CD4-positive, alpha-beta T cell treated with Interferon gamma for 1 hour (primary cell): ENCODE measurements around the gene FGFR4.
"Not testable (repeated sequence)": the region's sequence is repeated elsewhere in the genome, so short reads cannot be mapped to it uniquely, and the experiment has no call there.

Experiments used
- DNase-seq: peaks from one replicate; pipeline ENCODE4 v3.0.0-alpha.2; 2020

FGFR4 gene

GRCh38 chr5:177086654-177087397 lies at the start of gene FGFR4:
TSS of gene FGFR4 (plus strand) at chr5:177086915. CDS start at chr5:177089603, 2,688 bp downstream.
- peak; percentile 67 for DNase-seq

GRCh38 chr5:177036921-177037320 lies 49.8 kb upstream of the FGFR4 start:
- no peak for DNase-seq

DNA sequence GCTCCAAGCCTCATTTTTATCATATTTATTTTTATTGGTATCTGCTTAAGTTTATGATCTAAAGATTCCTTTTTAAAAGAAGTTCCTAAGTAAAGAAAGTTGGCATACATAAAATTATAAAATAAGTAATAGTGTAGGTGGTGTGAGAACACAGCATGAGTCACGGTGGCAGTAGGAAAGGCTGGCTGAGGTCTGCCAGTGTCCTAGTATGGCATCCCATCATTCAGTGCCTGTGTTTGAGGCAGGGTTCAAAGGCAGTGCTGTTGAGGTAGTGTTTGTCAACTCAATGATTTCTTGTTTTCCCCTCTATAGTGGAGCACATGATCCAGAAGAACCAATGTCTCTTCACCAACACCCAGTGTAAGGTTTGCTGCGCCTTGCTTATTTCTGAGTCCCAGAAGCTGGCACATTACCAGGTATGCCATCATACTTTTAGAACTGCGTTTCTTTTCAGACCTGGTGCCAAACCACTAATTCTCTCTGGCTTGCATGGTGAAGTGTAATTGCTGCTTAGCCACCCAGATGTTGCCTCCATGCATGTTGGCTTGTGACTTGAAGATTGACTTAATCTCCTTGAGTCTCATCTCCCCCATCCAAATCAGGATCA lies 45.8 kb upstream of the FGFR4 start:
- no peak for DNase-seq

GRCh38 chr5:177041936-177042335 lies 44.8 kb upstream of the FGFR4 start:
- DNase-seq, result no peak

DNA sequence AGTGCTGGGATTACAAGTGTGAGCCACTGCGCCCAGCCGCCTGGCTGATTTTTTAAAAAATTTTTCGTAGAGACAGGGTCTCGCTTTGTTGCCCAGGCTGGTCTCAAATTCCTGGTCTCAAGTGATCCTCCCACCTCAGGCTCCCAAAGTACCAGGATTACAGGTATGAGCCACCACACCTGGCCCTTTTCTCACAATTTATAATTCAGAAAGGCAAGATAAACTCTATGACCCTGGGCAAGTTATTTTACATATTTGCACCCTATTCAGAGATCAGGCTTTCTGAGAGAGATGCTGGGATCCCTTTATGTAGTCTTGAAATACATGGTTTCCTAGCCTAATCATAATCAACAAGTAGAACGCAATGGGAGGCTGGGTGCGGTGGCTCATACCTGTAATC lies 43.6 kb upstream of the FGFR4 start:
- DNase-seq, result no peak

DNA sequence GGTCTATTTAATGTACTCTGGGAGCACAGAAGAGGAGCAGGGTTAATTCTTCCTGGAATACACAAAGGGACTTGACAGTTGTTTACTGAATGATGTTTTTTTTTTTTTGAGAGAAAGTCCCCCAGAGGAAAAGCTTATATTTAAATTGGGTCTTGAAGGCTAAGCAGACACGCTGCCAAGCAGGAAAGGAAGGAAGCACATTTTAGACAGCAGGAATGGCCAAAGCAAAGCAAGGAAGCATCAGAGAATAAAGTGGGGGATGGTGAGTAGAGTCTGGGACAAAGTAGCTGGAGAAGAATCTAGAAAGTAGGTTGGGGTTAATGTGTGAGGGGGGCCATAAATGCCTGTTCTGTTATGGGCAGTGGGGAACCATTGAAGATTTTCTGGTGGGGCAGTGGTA lies 42.8 kb upstream of the FGFR4 start:
- no peak for DNase-seq

DNA sequence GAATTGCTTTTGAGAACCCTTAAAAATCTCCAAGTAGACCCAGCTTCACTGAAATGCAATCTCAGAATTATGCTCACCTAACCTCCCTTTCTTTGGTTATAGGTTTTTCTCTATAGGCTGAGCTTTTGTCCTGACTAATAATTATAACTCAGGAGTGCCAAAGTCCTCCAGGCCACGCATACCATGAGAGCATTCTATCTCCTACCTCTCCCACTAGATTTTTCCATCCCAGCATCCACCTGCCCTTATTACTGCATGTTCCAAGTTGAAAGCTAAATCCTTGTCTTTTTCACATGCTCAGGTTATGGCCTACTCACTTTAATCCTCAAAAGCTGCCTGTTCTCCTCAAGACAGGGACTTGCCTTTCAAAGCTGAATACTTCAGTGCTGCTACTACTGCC lies 42.1 kb upstream of the FGFR4 start:
- no peak for DNase-seq

DNA sequence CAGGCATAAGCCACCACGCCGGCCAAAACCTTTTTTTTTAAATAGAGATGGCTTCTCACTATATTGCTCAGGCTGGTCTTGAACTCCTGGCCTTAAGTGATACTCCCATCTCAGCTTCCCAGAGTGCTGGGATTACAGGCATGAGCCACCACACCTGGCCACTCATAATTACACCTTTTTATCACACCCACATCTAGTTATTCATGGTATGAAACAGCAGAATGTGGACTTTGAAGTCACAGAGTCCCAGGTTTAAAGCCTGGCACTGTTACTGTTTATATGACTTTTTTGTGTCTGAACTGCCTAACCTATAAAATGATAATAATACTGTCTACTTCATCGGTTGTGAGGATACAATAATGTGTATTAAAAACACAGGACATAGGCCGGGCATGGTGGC lies 41.1 kb upstream of the FGFR4 start:
- DNase-seq, result no peak

- DNase-seq, result not testable (repeated sequence)
Measured at GRCh38 chr5:177048531-177048930, 38.2 kb upstream of the FGFR4 start.

- DNase-seq, result no peak
Measured at GRCh38 chr5:177049285-177049684, 37.4 kb upstream of the FGFR4 start.

DNA sequence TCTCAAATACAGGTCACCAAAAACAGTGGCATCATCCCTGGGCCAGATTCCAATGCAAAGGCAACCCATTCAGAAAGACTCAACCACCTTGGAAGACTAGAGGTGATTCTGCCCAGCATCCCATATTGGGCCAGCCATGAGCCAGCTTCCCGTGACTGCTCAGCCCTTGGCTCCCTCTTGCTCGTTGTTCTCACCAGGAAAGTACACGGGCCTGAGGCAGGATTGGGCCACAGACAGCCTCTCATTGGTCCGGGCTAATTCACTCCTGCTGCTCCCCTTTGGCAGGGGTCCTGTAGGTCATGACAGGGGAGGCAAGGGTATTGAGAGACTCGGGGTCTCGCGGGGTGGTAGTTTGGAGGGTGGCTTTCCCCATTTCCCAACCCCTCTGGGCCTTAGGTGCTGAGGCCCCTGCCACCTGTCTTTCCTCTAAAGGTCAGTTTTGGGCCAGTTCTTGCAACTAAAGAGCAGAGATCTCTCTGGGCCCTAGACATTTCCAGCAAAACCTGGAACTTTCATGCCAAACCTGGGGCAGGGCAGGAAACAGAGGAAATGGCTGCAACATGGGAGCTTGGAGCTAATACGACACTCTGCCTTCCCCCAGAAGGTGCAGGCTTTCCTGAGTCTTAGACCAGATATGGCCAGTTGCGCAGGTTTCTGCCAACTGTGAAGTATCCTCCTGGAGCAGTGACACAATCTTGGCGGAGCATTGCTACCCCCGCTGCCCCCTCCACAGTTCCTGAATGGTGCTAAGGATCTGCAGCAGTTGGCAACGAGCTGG lies 22.0 kb upstream of the FGFR4 start:
- no peak for DNase-seq

DNA sequence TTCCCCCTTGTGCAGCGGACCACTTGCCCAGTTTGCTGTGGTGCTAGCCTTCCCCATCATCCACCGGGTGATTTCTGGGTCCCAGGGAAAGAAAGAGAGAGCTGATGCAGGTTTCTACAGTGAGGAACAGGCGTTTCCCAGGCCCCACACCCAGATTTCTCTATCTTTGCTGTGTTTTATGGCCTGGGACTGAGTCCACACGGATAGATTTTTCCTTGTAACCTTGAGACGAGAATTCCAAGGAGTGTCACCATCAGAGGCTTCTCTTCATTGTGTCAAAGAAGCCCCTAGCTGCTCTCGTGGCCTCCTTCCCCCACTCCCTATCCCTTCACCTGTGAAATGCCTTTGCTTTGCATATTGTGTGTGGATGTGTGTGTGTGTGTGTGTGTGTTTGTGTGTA lies 21.2 kb upstream of the FGFR4 start:
- no peak for DNase-seq

DNA sequence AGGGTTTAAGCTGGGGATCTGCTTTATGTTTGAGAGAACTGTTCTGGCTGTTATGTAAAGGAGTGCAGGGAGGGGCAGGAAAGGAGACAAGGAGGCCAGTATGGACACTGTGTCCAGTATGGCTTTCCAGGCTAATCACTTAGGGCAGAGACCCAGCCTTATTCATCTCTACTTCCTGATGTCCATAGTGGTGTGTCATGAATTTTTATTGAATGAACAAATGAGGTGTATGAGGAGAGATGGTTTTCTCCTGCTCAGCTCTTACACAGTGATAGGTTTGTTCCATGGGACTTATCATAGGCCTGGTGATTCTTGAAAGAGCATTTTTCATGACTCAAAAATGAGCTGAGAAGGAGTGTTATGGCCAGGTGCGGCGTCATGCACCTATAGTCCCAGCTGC lies 20.5 kb upstream of the FGFR4 start:
- DNase-seq, result no peak

GRCh38 chr5:177067503-177067902 lies 19.2 kb upstream of the FGFR4 start:
- DNase-seq, result no peak

DNA sequence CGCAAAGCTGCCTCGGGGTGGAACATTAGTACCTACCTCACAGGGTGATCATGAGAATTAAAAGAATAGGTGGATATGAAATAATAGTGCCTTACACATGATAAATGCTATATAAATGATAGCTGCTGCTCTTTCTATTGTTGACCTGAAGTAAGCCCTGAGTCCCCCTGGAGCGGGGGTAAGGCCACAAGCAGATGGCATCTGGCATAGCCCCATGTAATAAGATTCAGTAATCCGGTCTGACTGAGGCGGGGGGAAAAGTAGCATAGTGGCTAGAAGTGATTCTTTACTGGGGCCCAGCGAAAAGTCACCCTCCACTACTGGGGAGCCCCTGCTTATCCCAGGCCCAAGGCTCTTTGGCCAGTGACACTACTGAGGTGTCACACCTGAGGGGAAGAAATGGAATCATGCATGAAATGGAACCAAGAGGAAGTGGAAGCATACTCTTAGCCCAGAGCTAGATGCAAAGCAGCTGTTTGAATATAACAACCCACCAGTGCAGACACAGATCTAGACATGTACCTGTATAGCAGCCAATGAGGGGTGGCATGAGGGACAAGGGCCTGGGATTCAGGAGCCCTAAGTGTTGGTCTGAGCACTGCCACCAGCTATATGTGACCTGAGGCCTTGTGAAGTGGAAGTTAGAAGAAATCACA lies 16.1 kb upstream of the FGFR4 start:
- no peak for DNase-seq

GRCh38 chr5:177071666-177072385 lies 14.9 kb upstream of the FGFR4 start:
- peak; percentile 36 for DNase-seq

GRCh38 chr5:177077335-177077734 lies 9.4 kb upstream of the FGFR4 start:
- DNase-seq, result no peak

DNA sequence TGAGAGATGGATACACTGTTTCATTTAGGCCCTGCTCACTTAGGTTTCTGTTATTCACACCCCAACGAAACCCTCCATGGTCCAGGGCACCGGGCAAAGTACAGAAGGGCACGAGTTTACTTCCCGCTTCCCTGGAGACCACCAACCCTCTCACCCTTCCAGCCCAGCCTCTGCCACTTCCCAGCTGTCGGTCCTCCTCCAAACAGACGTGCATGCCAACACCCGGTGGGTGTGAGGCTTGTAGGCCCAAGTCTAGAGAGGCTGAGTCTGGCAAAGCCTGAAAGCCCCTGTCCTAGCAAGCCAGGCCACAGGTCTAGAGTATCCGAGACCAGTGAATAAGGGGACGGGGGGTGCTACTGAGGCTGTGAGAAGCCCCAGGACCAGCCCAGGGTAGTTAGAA lies 7.1 kb upstream of the FGFR4 start:
- DNase-seq, result no peak

GRCh38 chr5:177080265-177080664 lies 6.5 kb upstream of the FGFR4 start:
- DNase-seq, result no peak

- no peak for DNase-seq
Measured at GRCh38 chr5:177081859-177082258, 4.9 kb upstream of the FGFR4 start.

- DNase-seq, result no peak
Measured at GRCh38 chr5:177083357-177083756, 3.4 kb upstream of the FGFR4 start.

- no peak for DNase-seq
Measured at GRCh38 chr5:177084175-177084574, 2.5 kb upstream of the FGFR4 start.
